CD14-positive monocyte (primary cell): ENCODE data around the gene LGR5. TPM values are rescaled to one million over a fixed set of nuclear protein-coding genes. Genes with fewer than 3 reads are reported as not detected.

Experiments
- DNase-seq, 3 donors: peaks; one replicate each; pipeline ENCODE4 v3.0.0-alpha.2; 2011 to 2022
- H2AFZ ChIP-seq: 2 replicates; pipeline ENCODE4 v1.6.0; 2012; ENCODE audit warnings: mild to moderate bottlenecking, low read depth, low read length, inconsistent platforms; ENCODE audit not compliant: insufficient read depth, poor library complexity, severe bottlenecking
- H3K27ac ChIP-seq, 2 donors: 1 replicate in 1 of 2; 2 replicates in 1 of 2; pipeline ENCODE4 v1.5.1; 2012 to 2013; ENCODE audit warnings: low read length in 2 of 2, control low read depth in 1 of 2, inconsistent platforms in 1 of 2, low read depth in 1 of 2, mild to moderate bottlenecking in 1 of 2
- H3K27me3 ChIP-seq, 2 donors: one replicate each; pipeline versions ENCODE4 v1.6.0 to v1.6.1; 2011 to 2013; ENCODE audit warnings: low read length in 2 of 2; ENCODE audit not compliant: control insufficient read depth in 2 of 2, insufficient read depth in 2 of 2
- H3K36me3 ChIP-seq, 2 donors: replicated peaks in 1 of 2; 1 replicate in 1 of 2; 2 replicates in 1 of 2; pipeline versions ENCODE4 v1.5.1 to v1.6.1; 2012 to 2013; ENCODE audit warnings: low read length in 2 of 2, control low read depth in 1 of 2, inconsistent platforms in 1 of 2, mild to moderate bottlenecking in 1 of 2; ENCODE audit not compliant: insufficient read depth in 2 of 2, control insufficient read depth in 1 of 2
- H3K4me1 ChIP-seq, 2 donors: 1 replicate in 1 of 2; 2 replicates in 1 of 2; pipeline versions ENCODE4 v1.5.1 to v1.6.1; 2012 to 2013; ENCODE audit warnings: low read length in 2 of 2, control low read depth in 1 of 2, inconsistent platforms in 1 of 2, mild to moderate bottlenecking in 1 of 2, moderate library complexity in 1 of 2; ENCODE audit not compliant: insufficient read depth in 2 of 2, control insufficient read depth in 1 of 2
- H3K4me2 ChIP-seq: replicated peaks from 2 replicates; pipeline ENCODE3; 2012; ENCODE audit warnings: low read length, moderate library complexity, mild to moderate bottlenecking; ENCODE audit not compliant: poor library complexity, severe bottlenecking; ENCODE audit errors: extremely low read depth
- H3K4me3 ChIP-seq, 3 experiments: fragments of 200-600 bp in 1 of 3; sonication (generic) in 1 of 3; replicated peaks in 1 of 3; 1 replicate in 2 of 3; 2 replicates in 1 of 3; pipeline ENCODE4 v1.5.1; 2011 to 2013; ENCODE audit warnings: low read length in 3 of 3, mild to moderate bottlenecking in 3 of 3, control low read depth in 2 of 3, low read depth in 2 of 3, inconsistent platforms in 1 of 3, moderate library complexity in 1 of 3
- H3K79me2 ChIP-seq: 2 replicates; pipeline ENCODE4 v1.6.0; 2012; ENCODE audit warnings: mild to moderate bottlenecking, control low read depth, inconsistent platforms, low read length, moderate library complexity; ENCODE audit not compliant: insufficient read depth
- H3K9ac ChIP-seq: 2 replicates; pipeline ENCODE4 v1.6.0; 2017; ENCODE audit warnings: low read length, mild to moderate bottlenecking; ENCODE audit not compliant: insufficient read depth, poor library complexity, severe bottlenecking
- H3K9me3 ChIP-seq, 2 donors: replicated peaks in 1 of 2; 1 replicate in 1 of 2; 2 replicates in 1 of 2; pipeline versions ENCODE4 v1.5.1 to v1.6.1; 2012 to 2013; ENCODE audit warnings: low read length in 2 of 2, control low read depth in 1 of 2; ENCODE audit not compliant: control insufficient read depth in 1 of 2, insufficient read depth in 1 of 2
- H4K20me1 ChIP-seq: 2 replicates; pipeline ENCODE4 v1.6.0; 2012; ENCODE audit warnings: mild to moderate bottlenecking, low read length, control low read depth, moderate library complexity; ENCODE audit not compliant: insufficient read depth
- H3K27ac Mint-ChIP-seq, 7 donors: one replicate each; pipeline ENCODE4 v1.8.0; 2020; ENCODE audit warnings: mild to moderate bottlenecking in 7 of 7, mixed read lengths in 7 of 7, moderate library complexity in 6 of 7, inconsistent platforms in 2 of 7
- H3K27me3 Mint-ChIP-seq, 3 donors: one replicate each; pipeline ENCODE4 v1.8.0; 2021 to 2022; ENCODE audit warnings: low read depth in 3 of 3, mild to moderate bottlenecking in 3 of 3, mixed read lengths in 3 of 3, moderate library complexity in 3 of 3, inconsistent platforms in 1 of 3
- H3K36me3 Mint-ChIP-seq, 2 donors: one replicate each; pipeline ENCODE4 v1.8.0; 2020; ENCODE audit warnings: mixed read lengths in 2 of 2, inconsistent platforms in 1 of 2, mild to moderate bottlenecking in 1 of 2
- H3K4me1 Mint-ChIP-seq: one replicate; pipeline ENCODE4 v1.8.0; 2020; ENCODE audit warnings: mild to moderate bottlenecking, mixed read lengths
- H3K4me3 Mint-ChIP-seq, 2 donors: one replicate each; pipeline ENCODE4 v1.8.0; 2020; ENCODE audit warnings: mild to moderate bottlenecking in 2 of 2, mixed read lengths in 2 of 2, moderate library complexity in 1 of 2
- H3K9me3 Mint-ChIP-seq, 7 donors: one replicate each; pipeline ENCODE4 v1.8.0; 2020 to 2022; ENCODE audit warnings: mixed read lengths in 7 of 7, mild to moderate bottlenecking in 6 of 7, moderate library complexity in 6 of 7, inconsistent platforms in 2 of 7
- CTCF ChIP-seq: fragments of 200-600 bp; IDR thresholded peaks from one replicate; pipeline ENCODE4 v1.8.0; 2022; ENCODE audit warnings: antibody characterized with exemption, mild to moderate bottlenecking
- WGBS: methylation state at CpG from one replicate; pipeline ENCODE4 v1.1.5; 2013; ENCODE audit warnings: missing lambda C conversion rate; ENCODE audit not compliant: insufficient coverage; 5-methylcytosine and 5-hydroxymethylcytosine counted together
- intact Hi-C, 2 donors: fragments of 100-400 bp; cut with micrococcal nuclease; formaldehyde crosslinking; loops; one replicate each; pipeline versions ENCODE4 v1.15.0 to v1.15.1; 2023
- polyA plus RNA-seq, 3 donors: library from polyadenylated mRNA; depleted of rRNA in 1 of 3; unstranded in 2 of 3; stranded (reverse) in 1 of 3; fragments of 300-500 nt in 2 of 3; fragments of >200 nt in 1 of 3; fragmentation: Illumina TruSeq in 2 of 3; gene quantifications; 1 replicate in 2 of 3; 2 replicates in 1 of 3; pipeline ENCODE4 v1.2.3, GENCODE V29; 2012 to 2021

LGR5 gene
- polyA plus RNA-seq, 3 donors = not detected

GRCh38 chr12:71509705-71510104, 70.1 kb downstream of the LGR5 start:
- no CpG with 5 or more reads among the region's 3 CpGs for WGBS
- Histone ChIP-seq H3K27ac (no peak overlapping the region), H3K4me3 (no peak overlapping the region), H3K4me1 (no peaks in the 10 kb centered on the region), H4K20me1 (no peaks in the 10 kb centered on the region), H3K27me3 (no peaks in the 10 kb centered on the region), H2AFZ (no peak overlapping the region), H3K9me3 (no peaks in the 10 kb centered on the region), H3K79me2 (no peaks in the 10 kb centered on the region), H3K36me3 (no peaks in the 10 kb centered on the region), H3K9ac (no peak overlapping the region), H3K4me2 (no peak overlapping the region)
- intact Hi-C loops = no loop called here
- H3K36me3 Mint-ChIP-seq = no peaks in the 10 kb centered on the region
- no peak for DNase-seq
- H3K4me1 Mint-ChIP-seq = no peaks in the 10 kb centered on the region
- no peak overlapping the region for H3K27ac Mint-ChIP-seq
- peaks cover 0 to 3% (median 2%) of the 10 kb centered on the region in 7 donors for H3K9me3 Mint-ChIP-seq
- H3K4me3 Mint-ChIP-seq = no peak overlapping the region
- no peak for TF ChIP-seq CTCF
- peaks cover 0 to 4% (median 2%) of the 10 kb centered on the region in 3 donors for H3K27me3 Mint-ChIP-seq

- TF ChIP-seq CTCF = no peak
- no peak overlapping the region for H3K4me3 ChIP-seq
- H3K36me3 ChIP-seq = no peaks in the 10 kb centered on the region
- no peak overlapping the region for H3K4me2 ChIP-seq
- H3K27ac Mint-ChIP-seq = no peak overlapping the region
- H3K27ac ChIP-seq = no peak overlapping the region
- H3K36me3 Mint-ChIP-seq = no peaks in the 10 kb centered on the region
- peaks cover 0 to 6% (median 1%) of the 10 kb centered on the region in 7 donors for H3K9me3 Mint-ChIP-seq
- H4K20me1 ChIP-seq = no peaks in the 10 kb centered on the region
- H3K4me1 ChIP-seq = no peaks in the 10 kb centered on the region
- peaks cover 0 to 6% (median 2%) of the 10 kb centered on the region in 3 donors for H3K27me3 Mint-ChIP-seq
- WGBS = no CpG with 5 or more reads among the region's 2 CpGs
- H3K9ac ChIP-seq = no peak overlapping the region
- no peak overlapping the region for H2AFZ ChIP-seq
- no peaks in the 10 kb centered on the region for H3K9me3 ChIP-seq
- no peak for DNase-seq
- H3K27me3 ChIP-seq = no peaks in the 10 kb centered on the region
- no peaks in the 10 kb centered on the region for H3K4me1 Mint-ChIP-seq
- intact Hi-C loops = no loop called here
- no peaks in the 10 kb centered on the region for H3K79me2 ChIP-seq
- H3K4me3 Mint-ChIP-seq = no peak overlapping the region
Observed at GRCh38 chr12:71517145-71517846, 77.7 kb downstream of the LGR5 start.
